Effector memory CD4-positive, alpha-beta T cell (primary cell): Measurements from ENCODE around the gene OSBPL8.

Source experiments
- DNase-seq, 3 donors: peaks; one replicate each; pipeline ENCODE4 v3.0.0-alpha.2; 2020
- H3K27ac ChIP-seq: 2 replicates; pipeline ENCODE4 v1.7.0; 2013; ENCODE audit warnings: mild to moderate bottlenecking, low read length, moderate library complexity; ENCODE audit not compliant: insufficient read depth, poor library complexity, severe bottlenecking
- H3K27me3 ChIP-seq: replicated peaks from 2 replicates; pipeline ENCODE4 v1.7.0; 2013; ENCODE audit warnings: mild to moderate bottlenecking, low read length; ENCODE audit not compliant: insufficient read depth, control insufficient read depth, poor library complexity, severe bottlenecking
- H3K36me3 ChIP-seq: 2 replicates; pipeline ENCODE4 v1.7.0; 2013; ENCODE audit warnings: mild to moderate bottlenecking, low read length, moderate library complexity; ENCODE audit not compliant: control insufficient read depth, insufficient read depth
- H3K4me1 ChIP-seq: 2 replicates; pipeline ENCODE4 v1.7.0; 2013; ENCODE audit warnings: low read length, mild to moderate bottlenecking; ENCODE audit not compliant: control insufficient read depth, insufficient read depth, poor library complexity, severe bottlenecking
- H3K4me3 ChIP-seq: 2 replicates; pipeline ENCODE4 v1.7.0; 2013; ENCODE audit warnings: low read length, low read depth, mild to moderate bottlenecking; ENCODE audit not compliant: insufficient read depth, poor library complexity, severe bottlenecking
- H3K9me3 ChIP-seq: 2 replicates; pipeline ENCODE4 v1.7.0; 2013; ENCODE audit warnings: mild to moderate bottlenecking, low read length, moderate library complexity; ENCODE audit not compliant: control insufficient read depth

The OSBPL8 gene

DNA sequence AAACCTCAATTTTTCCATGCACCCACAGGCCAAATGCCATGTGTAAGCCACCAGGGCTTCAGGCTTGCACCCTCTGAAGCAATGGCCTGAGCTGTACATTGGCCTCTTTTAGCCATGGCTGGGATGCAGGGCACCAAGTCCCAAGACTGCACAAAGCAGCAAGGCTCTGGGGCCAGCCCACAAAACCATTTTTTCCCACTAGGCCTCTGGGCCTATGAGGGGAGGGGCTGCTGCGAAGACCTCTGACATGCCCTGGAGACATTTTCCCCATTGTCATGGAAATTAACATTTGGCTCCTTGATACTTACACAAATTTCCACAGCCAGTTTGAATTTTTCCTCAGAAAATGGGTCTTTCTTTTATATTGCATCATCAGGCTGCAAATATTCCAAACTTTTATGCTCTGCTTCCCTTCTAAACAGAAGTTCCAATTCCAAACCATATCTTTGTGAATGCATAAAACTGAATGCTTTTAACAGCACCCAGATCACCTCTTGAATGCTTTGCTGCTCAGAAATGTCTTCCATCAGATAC is 14.3 kb upstream of the OSBPL8 start:
- H3K4me3 ChIP-seq = no peak overlapping the region
- H3K9me3 ChIP-seq = no peaks in the 10 kb centered on the region
- no peak for DNase-seq
- no peaks in the 10 kb centered on the region for H3K4me1 ChIP-seq
- no peak overlapping the region for H3K27ac ChIP-seq
- H3K27me3 ChIP-seq = no peaks in the 10 kb centered on the region
- H3K36me3 ChIP-seq = no peaks in the 10 kb centered on the region

GRCh38 chr12:76571256-76571655 is 11.7 kb upstream of the OSBPL8 start:
- no peaks in the 10 kb centered on the region for H3K36me3 ChIP-seq

GRCh38 chr12:76569685-76570604 is 10.4 kb upstream of the OSBPL8 start:
- Histone ChIP-seq H3K9me3 (no peaks in the 10 kb centered on the region), H3K27me3 (no peaks in the 10 kb centered on the region), H3K4me1 (no peaks in the 10 kb centered on the region), H3K36me3 (no peaks in the 10 kb centered on the region), H3K4me3 (no peak overlapping the region), H3K27ac (no peak overlapping the region)
- DNase-seq = no peak

More at GRCh38 chr12:76571256-76571655, 11.7 kb upstream of the OSBPL8 start:
- Histone ChIP-seq H3K27me3 (no peaks in the 10 kb centered on the region), H3K4me3 (no peak overlapping the region), H3K4me1 (no peaks in the 10 kb centered on the region), H3K27ac (no peak overlapping the region), H3K9me3 (no peaks in the 10 kb centered on the region)
- DNase-seq = no peak

DNA sequence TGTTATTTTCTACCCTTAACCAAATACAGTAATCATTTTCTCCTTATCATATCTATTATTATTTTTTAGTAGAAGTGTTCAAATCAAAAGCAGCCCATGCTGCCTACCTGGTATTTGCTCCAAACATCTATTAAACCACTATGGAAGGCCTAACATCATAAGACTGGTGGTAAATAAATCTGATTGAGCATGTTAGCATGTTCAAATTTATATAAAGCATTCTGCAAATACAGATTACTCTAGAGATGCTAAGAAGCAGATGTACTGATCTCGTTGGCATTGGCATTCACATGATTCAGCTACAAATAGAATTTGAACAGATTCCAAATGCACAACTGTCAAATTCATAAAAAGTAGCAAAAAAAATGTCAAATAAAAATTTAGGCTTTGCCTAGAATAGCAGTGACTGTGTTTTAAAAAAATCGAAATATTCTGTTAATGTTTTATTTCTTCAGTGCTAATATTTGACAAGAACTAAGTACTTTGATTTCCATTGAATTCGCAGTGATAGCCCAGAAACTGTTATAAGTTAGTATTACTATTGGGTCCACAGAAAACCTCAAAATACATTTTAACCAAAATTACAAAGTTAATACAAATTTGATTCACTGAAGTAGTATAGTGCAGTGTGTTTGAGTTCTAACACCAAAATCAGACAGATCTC is 9.4 kb upstream of the OSBPL8 start:
- Histone ChIP-seq H3K27me3 (no peaks in the 10 kb centered on the region), H3K9me3 (no peaks in the 10 kb centered on the region), H3K36me3 (no peaks in the 10 kb centered on the region), H3K27ac (no peak overlapping the region), H3K4me3 (no peak overlapping the region), H3K4me1 (no peaks in the 10 kb centered on the region)
- DNase-seq = no peak

DNA sequence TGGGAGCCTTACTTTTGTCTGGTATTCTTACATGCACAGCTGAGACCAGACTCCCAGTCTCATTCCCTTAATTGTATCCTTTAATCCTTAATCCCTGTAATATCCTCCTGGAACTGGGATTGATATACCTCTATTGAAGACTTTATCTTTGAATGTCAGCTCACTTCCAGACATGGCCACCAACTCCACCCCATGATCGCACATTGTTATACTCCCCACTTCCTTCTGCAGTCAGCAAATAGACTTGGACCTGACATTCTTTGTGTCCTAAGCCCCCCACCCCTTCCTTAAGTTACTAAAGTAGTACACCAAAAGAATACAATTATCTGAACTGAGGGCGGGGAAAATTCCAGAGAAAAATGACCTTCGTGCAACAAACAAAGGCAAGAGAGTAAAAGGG is 8.6 kb upstream of the OSBPL8 start:
- H3K4me3 ChIP-seq = no peak overlapping the region
- DNase-seq = no peak
- H3K9me3 ChIP-seq = no peaks in the 10 kb centered on the region
- no peaks in the 10 kb centered on the region for H3K36me3 ChIP-seq
- H3K27me3 ChIP-seq = no peaks in the 10 kb centered on the region
- no peaks in the 10 kb centered on the region for H3K4me1 ChIP-seq
- no peak overlapping the region for H3K27ac ChIP-seq

GRCh38 chr12:76563061-76563460 is 3.5 kb upstream of the OSBPL8 start:
- H3K27me3 ChIP-seq = no peaks in the 10 kb centered on the region
- no peak overlapping the region for H3K4me3 ChIP-seq
- H3K36me3 ChIP-seq = peaks cover 4% of the 10 kb centered on the region
- no peak overlapping the region for H3K27ac ChIP-seq
- peaks cover 4% of the 10 kb centered on the region for H3K4me1 ChIP-seq
- no peak for DNase-seq
- no peaks in the 10 kb centered on the region for H3K9me3 ChIP-seq

- Histone ChIP-seq H3K4me1 (peaks cover 7% of the 10 kb centered on the region), H3K36me3 (peaks cover 4% of the 10 kb centered on the region), H3K27me3 (no peaks in the 10 kb centered on the region), H3K9me3 (no peaks in the 10 kb centered on the region), H3K27ac (no peak overlapping the region), H3K4me3 (no peak overlapping the region)
- DNase-seq = no peak
These were observed 2.6 kb upstream of the OSBPL8 start for GRCh38 chr12:76562130-76562529.

- Histone ChIP-seq H3K36me3 (peaks cover 4% of the 10 kb centered on the region), H3K4me3 (peak overlapping the region; percentile 99), H3K9me3 (no peaks in the 10 kb centered on the region), H3K4me1 (peaks cover 18% of the 10 kb centered on the region), H3K27ac (peak overlapping the region; percentile 98), H3K27me3 (no peaks in the 10 kb centered on the region)
- DNase-seq = no peak
These were observed 518 bp upstream of the OSBPL8 start for GRCh38 chr12:76560086-76560491.

DNA sequence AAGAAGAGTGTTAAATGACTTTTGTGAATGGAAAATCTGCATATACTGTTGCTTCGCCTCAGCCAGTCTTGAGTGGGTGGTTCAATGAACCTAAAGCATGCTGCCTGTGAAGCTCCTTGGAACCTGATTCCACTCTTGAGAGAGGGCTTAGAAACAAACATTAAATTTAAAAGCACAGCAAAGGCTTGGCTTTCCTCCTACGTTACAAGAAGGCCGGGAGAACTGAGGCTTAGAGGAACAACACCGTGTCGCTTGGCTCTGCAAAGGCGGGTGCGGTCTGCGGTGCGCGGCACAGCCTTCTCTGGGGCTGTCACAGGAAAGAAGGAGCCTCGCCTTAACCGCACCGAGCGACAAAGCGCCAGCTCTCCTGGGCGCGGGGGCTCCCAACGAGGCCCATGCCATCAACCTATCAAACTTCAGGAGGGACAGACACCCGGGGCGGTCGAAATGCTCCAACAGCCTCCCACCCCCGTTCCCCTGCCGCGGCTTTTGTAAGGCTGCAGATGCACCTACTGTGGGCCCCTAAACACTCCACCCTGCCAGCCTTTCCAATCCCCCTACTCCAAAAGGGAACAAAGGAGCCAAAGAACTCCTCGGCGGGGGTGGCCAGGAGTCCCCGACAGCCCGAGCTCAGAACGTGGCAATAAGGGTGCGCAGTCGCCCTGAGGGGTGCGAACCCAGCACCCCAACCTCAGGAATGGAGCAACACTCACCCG is 729 bp downstream of the OSBPL8 start:
- H3K4me1 ChIP-seq = peaks cover 18% of the 10 kb centered on the region
- H3K27ac ChIP-seq = peak overlapping the region; percentile 98
- H3K27me3 ChIP-seq = no peaks in the 10 kb centered on the region
- no peaks in the 10 kb centered on the region for H3K9me3 ChIP-seq
- DNase-seq = peak; percentile 80 to 84 (median 83)
- H3K4me3 ChIP-seq = peak overlapping the region; percentile 99
- peaks cover 4% of the 10 kb centered on the region for H3K36me3 ChIP-seq
